Measurements from ENCODE around the gene NLRX1.
"Not testable (repeated sequence)": the region's sequence is repeated elsewhere in the genome, so short reads cannot be mapped to it uniquely, and the experiment has no call there.

Gene NLRX1

DNA sequence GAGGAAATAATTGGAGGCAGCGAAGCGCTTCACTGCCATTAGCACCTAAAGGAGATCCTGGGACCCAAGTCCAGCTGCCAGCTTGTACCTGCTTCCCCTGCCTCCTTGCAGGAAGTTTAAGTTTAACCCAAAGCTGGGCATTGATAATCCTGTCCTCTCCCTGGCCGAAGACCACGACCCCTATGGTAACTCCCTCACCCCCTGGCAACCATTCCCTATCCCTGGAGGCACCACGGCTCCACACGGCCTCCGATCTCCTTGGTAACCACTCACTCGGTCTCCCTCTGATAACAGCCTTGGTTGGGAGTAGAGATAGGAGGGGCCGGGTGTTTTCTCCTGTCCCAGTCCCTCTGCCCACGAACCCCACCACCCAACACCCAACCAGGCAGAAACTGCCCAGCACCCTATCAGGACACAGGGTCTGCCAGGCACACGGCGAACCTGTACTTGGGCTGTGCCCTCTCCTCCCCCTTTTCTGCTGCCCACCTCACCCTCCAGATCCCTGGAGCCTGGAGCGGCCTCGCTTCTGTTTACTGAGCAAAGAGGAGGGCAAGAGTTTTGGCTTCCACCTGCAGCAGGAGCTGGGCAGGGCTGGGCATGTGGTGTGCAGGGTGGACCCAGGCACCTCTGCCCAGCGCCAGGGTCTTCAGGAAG is 17.6 kb downstream of the NLRX1 start:
- peak; percentile 24 for DNase-seq (ENCODE audit: low spot score)

DNA sequence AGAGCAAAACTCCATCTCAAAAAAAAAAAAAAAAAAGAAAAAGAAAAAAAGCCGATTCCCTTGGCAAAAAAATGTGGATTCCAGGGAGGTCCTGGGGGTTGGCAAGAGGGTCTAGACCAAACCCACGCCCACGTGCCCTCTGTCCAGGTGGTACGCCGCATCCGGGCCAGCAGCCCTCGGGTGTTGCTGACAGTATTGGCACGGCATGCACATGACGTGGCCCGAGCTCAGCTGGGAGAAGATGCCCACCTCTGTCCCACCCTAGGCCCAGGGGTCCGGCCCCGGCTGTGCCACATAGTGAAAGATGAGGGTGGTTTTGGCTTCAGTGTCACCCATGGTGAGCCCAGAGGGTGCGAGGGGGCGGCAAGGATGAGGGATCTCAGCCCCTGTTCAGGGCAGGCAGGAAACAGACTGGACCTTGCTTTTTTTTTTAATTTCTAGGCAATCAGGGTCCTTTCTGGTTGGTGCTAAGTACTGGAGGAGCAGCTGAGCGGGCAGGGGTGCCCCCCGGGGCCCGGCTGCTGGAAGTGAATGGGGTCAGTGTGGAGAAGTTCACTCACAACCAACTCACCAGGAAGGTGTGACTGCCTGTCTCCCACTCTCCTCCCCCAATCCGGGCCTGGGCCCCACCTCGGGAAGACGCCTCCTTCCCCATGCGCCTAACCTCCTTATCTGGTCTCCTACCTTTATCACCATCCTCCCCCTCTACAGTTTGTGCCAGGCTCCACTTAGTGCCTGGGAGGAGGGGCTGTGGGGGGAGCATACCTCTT is 18.8 kb downstream of the NLRX1 start:
- DNase-seq (ENCODE audit: low spot score) = no peak

DNA sequence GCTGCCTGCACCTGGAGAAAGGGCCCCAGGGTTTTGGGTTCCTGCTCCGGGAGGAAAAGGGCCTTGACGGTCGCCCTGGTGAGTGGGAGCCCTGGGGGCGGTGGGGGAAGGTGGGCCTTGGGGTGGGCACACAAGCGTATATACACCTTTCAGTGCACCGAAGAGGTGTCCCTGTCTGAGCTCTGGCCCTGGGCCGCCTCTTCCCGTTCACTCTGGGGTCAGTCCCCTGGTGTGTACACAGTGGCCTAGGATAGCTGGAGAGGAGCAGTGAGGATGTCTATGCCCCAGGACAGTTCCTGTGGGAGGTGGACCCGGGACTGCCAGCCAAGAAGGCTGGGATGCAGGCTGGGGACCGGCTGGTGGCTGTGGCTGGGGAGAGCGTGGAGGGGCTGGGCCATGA is 19.5 kb downstream of the NLRX1 start:
- no peak for DNase-seq (ENCODE audit: low spot score)

DNA sequence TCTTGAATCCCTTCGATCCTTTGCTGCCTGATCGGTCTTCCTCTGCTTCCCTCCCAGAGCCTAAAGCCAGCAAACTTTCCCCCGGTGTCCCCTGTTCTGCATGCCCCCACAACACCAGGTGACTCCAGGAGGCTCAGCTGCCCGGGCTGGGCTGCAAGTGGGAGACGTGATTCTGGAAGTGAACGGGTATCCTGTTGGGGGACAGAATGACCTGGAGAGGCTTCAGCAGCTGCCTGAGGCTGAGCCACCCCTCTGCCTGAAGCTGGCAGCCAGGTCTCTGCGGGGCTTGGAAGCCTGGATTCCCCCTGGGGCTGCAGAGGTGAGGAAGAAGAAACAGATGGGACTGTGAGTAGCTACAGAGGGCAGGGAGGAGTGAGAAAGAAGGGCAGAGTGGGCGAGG is 20.4 kb downstream of the NLRX1 start:
- DNase-seq (ENCODE audit: low spot score) = peak; percentile 29

DNA sequence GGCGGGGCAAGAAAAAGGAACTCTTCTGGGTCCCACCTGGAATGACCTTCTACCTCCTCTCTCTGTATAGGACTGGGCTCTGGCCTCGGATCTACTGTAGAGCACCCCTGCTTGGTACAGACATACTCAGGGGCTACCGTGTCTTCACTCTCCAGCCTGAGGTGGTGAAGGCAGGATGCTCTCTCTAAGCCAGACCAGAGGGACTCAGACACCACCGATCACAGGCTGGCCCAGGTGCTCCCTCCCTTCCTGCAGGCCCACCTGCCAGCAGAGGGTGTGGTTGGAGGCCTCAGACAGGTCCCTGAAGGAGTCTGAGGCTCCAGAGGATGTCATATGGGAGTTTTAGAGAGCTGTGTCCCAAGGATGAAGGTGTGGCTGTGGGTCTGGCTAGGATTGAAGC is 20.9 kb downstream of the NLRX1 start:
- no peak for DNase-seq (ENCODE audit: low spot score)

DNA sequence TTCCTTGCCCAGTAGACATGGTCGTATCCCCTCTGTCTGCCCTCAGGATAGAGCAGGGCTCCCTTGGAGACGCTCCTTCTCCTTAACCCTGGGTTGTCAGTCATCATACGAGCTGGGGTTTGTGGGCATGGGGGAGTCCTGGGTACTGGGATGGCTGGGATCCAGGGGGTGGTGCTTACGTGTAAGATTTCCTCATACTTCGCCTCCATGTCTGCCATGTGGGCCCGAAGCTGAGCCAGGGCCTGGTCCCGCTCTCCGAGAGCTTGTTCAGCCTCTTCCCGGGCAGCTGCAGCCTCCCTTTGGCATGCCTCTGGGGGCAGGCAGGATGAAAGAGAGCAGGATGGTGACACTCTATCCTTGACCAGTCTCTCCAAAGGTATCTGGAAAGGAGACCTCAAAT is 22.0 kb downstream of the NLRX1 start:
- DNase-seq (ENCODE audit: low spot score) = no peak

DNA sequence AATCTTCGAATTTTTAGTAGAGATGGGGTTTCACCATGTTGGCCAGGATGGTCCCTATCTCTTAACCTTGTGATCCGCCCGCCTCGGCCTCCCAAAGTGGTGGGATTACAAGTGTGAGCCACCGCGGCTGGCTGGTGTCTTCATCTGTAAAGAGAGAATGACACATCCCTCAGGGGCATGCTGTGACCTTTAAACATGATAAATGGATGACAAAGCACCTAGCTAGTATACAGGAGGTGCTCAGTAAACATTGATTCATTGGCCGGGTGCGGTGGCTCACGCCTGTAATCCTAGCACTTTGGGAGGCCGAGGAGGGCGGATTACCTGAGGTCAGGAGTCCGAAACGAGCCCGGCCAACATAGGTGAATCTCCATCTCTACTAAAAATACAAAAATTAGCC is 22.7 kb downstream of the NLRX1 start:
- DNase-seq (ENCODE audit: low spot score) = not testable (repeated sequence)

DNA sequence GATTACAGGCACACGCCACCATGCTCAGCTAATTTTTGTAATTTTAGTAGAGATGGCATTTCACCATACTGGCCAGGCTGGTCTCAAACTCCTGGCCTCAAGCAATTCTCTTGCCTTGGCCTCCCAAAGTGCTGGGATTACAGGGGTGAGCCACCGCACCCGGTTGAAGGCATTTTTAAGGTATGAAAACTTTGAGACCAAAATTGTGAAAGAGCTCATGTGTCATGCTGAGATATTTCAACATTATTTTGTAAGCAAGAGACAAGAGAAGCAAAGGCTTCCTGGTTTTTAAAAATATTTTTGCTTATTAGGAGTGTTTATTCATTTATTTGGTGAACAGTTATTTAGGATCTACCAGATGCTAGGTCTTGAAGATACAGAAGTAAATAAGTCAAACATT is 23.6 kb downstream of the NLRX1 start:
- DNase-seq (ENCODE audit: low spot score) = no peak

DNA sequence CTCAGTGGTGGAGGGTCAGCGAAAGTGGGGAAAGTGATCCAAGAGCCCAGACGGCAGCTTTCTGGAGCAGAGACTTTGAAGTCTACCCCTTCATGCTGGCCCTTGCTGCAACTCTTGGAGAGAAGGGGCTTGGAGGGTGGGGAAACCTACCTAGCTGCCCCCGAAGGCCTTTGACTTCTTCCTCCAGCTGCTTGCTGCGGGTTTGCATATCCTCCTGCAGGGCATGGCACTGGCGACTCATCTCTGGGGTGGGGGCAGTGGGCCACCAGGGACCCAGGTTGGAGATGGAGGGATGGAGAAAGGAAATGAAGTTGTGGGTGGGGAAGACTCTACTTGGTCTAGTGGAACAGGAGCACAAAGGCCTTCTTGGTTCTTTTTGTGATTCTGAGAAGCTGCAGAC is 24.5 kb downstream of the NLRX1 start:
- no peak for DNase-seq (ENCODE audit: low spot score)

DNA sequence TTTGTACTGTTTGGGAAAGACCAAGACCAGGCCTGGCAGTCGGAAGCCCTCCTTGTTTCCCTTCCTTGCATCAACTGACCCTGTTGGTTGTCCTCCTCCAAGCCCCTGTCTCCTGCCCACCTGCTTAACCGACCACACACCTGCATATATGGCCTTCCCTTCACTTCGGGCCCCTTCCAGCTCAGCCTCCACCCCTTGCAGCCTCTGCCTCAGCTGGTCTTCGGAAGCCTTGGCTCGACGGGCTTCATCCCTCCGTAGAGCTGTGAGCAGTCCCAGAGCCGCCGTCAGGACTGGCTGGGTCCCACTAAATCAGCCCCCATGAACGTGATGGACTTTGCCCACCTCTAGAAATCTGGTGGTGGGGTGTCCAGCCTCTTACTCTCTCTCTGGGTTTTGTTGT is 25.1 kb downstream of the NLRX1 start:
- no peak for DNase-seq (ENCODE audit: low spot score)

DNA sequence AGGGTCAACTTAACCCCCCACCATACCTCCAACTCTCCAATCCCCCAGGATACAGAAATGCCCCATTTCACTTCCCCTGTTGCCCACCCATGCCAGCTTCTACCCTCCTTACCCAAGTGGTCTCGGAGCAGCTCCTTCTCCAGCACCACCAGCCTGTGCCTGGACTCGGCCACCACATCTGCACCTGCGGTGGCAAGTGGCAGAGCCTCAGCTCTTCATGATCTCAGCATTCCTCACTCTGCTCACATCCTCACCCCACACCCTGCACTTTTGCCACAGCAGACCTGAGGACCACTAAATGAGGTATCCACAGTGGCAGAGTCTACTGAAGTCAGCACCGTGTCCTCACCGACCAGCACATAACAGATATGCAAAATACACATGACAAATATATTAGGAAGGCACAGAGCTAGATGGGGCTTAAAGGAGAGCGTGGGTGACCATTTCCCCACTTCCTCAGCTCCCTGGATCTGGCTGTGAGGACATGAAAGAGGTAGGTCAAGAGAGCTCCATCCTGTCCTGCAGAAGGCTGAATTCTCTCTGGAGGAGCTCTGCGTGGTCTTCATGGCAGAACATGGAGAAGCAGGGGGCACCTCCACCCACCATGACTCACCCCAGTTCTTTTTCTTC is 26.4 kb downstream of the NLRX1 start:
- DNase-seq (ENCODE audit: low spot score) = no peak

DNA sequence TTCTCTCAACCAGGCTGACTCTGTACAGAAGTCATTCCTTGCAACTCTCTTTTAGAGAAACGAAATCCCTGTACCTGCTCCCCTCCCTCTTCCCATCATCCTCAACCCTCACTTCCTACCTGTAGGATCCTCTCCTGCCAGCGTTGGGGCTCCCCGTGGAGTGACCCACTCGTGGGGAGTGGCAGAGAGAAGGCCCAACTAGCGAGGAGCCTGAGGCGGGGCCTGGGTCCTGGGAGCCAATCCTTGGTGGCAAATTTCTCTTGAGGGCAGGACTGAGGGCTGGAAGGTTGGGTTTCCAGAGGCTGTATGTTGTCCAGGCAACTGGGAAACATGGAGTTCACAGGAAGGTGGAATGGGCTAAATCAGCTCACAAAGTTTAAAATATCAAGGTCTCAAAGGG is 27.2 kb downstream of the NLRX1 start:
- peak; percentile 64 for DNase-seq (ENCODE audit: low spot score)

DNA sequence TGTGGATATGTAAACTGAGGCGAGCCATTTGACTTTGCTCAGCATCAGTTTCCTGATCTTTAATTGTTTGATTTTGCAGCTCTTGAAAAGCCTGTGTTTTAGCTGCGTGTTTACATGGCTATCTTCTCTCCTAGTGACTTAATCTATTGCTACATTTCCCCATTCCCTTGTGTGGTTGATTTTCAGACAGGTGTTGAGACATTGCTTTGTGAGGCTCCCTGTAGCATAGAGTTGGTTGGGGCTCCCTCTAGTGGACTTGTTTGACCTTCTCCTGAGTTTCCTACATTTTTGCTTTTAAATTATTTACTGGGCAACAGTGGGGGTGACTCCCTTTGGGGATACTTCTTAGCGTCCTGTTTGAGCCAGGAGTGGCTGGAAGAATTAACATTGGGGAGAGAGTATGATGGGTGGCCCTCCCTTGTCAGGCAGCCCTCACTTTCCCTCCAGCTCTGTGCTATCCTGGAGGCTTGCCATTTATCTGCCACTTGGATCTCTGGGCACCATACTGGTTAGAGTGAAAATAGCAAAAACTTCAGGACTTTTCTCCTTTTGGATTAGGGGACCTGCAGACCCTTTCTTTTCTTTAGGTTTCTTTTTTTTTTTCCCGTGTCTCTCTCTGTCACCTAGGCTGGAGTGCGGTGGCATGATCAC is 28.4 kb downstream of the NLRX1 start:
- peak; percentile 79 for DNase-seq (ENCODE audit: low spot score)

DNA sequence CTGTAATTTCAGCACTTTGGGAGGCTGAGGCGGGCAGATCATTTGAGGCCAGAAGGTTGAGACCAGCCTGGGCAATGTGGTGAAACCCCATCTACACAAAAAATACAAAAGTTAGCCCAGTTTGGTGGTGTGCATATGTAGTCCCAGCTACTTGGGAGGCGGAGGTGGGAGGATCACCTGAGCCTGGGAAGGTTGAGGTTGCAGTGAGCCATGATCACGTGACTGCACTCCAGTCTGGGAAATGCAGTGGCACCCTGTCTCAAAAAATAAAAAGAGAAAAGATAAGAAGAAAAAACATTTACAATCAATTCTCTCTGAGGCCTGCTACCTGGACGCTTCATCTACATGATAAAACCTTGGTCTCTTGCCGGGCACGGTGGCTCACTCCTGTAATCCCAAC is 30.4 kb downstream of the NLRX1 start:
- DNase-seq (ENCODE audit: low spot score) = no peak

DNA sequence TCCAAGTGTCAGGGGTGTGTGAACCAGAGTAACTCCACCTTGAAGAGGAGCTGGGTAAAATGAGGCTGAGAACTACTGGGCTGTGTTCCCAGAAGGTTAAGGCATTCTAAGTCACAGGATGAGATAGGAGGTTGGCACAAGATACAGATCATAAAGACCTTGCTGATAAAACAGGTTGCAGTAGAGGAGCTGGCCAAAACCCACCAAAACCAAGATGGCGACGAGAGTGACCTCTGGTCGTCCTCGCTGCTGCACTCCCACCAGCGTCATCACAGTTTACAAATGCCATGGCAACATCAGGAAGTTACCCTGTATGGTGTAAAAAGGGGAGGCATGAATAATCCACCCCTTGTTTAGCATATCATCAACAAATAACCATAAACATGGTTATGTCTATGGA is 32.7 kb downstream of the NLRX1 start:
- not testable (repeated sequence) for DNase-seq (ENCODE audit: low spot score)

DNA sequence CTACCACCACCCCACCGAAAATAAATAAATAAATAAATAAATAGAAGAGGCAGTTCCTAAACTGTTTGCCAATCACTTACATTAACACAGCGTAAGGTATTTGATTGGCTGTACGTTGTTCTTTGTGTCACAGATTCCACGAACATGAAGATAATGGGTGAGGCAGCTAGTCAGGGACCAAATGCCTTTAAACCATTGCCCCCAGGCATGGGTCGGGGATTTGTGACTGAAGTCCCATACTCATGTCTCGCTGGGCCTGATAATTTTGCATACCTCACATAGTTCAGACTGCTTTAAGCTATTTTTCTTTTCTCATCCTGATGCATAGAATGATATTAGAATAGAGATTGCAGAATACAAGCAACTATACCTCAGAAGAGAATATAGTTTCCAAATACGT is 34.0 kb downstream of the NLRX1 start:
- no peak for DNase-seq (ENCODE audit: low spot score)

DNA sequence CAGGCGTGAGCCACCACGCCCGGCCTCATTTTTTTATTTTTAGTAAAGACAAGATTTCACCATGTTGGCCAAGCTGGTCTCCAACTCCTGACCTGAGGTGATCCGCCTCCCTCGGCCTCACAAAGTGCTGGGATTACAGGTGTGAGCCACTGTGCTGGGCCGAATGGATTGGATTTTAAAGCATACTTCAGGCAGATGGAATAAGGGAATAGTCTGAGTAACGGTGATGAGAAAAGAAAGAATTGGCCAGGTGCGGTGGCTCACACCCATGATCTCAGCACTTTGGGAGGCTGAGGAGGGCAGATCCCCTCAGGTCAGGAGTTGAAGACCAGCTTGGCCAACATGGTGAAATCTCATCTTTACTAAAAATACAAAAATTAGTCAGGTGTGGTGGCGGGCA is 35.5 kb downstream of the NLRX1 start:
- no peak for DNase-seq (ENCODE audit: low spot score)

DNA sequence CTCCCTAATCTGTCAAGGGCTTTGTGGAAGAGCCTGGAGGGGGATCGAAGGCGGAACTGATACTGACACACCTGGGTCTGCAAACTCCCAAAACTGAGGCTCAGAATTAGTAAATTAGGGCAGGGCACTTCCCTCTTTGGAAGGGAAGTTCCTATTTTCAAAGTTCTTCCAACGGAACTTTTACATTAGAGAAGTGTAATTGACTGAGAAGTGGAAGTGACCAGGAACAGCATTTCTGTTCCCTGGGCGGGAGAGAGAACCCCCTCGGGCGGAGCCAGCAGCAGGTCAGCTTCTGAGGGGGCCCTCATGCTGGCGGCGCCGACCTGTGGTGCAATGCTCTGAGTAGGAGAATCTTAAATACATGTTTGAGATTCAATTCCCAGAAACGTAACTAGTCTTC is 36.6 kb downstream of the NLRX1 start:
- peak; percentile 24 for DNase-seq (ENCODE audit: low spot score)

DNA sequence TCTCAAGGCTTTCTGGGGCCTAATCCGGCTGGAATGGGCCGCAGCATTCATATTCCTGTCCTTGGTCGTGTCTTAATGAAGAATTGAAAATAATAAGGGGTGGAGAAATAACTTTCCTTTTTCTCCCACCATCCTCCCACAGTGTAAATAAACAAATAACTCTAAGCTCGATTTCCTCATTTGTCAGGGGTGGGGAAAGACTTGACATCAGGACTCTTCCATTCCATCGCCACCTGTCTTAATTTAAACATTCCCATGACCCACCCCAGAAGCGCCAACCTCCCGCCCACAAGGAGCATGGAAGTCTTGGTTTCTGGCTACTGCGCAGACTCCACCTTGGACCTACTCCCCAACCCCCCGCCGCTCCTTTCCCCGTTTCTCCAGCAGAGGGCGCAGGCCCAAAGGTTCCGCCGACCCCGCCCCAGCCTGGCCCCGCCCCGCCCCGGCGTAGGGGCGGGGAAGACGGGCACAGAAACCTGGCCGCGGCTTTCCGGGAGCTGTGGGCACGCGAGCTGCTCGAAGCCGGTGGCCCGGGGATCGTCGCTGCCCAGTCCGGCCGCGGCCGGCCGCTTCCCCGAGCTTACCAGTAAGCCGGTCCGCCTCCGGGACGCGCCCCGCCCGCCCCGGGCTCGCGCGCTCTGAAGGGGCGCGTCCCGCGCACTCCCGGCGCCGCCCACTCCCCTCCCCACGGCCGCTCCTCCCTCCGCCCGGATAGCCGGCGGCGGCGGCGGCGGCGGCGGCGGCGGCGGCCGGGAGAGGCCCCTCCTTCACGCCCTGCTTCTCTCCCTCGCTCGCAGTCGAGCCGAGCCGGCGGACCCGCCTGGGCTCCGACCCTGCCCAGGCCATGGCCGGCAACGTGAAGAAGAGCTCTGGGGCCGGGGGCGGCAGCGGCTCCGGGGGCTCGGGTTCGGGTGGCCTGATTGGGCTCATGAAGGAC is 37.3 kb downstream of the NLRX1 start, which contains the start of gene CBL:
TSS of gene CBL (plus strand) at position 766 of the 937 bp plus-strand sequence. CDS start at position 845, 79 bp downstream.
- DNase-seq (ENCODE audit: low spot score) = peak; percentile 97

DNA sequence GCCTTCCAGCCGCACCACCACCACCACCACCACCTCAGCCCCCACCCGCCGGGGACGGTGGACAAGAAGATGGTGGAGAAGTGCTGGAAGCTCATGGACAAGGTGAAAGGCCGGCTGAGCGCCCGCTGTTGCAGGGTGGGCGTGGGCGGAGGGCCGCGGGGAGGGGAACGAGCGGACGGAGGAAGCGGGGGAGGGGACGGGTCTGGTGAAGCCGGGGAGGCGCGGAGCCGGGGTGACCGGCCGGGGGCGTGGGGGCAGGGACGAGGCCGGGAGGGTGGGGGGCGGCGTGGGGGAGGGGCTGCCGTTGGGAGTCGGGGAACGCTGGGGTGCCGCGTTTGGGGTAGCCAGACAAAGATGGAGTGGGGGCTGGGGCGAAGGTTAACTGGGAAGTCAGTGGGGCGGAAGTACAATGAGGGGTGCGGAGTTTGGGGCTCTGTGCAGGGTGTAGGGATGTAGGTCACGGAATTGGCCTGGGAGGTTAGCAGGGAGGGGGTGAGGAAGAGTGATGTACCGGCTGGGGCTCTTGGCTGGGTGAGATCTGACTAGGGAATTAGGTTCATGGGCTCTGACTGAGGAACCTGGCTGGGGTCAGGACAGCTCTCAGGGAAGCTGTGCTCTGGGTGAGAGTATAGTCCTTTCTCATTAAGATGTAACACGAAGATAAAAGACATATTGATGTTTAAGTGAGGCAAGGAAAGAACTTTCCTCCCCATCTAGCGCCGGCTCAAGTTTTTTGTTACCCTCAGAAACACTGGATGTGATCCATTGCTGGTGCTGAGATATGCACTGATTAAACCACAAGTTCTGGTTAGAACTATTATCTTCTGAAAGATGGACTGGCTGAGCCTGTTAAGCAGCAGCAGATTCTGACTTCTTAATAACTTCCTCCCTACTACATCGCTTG is 38.2 kb downstream of the NLRX1 start:
- DNase-seq (ENCODE audit: low spot score) = peak; percentile 62

All from D341Med (cell line).